ENCODE data around the gene CASR. TPM values are rescaled to one million over a fixed set of nuclear protein-coding genes. Genes with fewer than 3 reads are reported as not detected.
A peak's percentile ranks its signal among the peaks of the same experiment; 100 is the strongest.

The CASR gene
- polyA plus RNA-seq, 1 of the 3 experiments (the other 2 are of a cell fraction): not detected

DNA sequence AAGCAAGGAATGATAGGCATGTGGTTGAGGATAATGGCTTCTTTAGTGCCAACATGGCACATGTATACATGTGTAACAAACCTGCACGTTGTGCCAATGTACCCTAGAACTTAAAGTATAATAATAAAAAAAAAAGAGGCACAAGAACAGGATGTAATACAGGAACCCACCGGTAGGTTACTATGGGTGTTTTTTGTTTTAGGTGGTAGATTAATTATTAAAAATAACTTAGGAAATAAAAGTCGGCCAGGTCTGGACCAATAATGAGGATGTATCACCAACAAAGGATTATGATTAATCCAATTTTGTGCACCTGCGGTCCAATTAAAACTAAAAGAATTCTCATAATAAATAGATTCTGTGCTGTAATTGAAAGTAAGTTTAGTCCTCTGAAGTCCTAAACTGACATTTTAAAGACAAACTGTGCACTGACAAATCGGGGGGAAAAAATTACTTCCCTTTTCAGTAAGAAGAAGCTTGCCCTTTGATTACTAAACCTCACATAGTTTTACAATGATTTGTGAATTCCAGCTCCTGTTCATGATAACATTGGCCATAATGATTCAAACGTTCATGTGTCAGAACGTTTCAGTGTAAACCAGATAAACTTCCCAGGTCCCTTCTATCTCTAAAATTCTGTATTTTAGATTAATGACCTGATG, 62.2 kb downstream of the CASR start:
- DNase-seq: no peak
- Histone ChIP-seq H3K9ac (no peak overlapping the region), H3F3A (replicated peaks; ENCODE audit: insufficient read depth) (no peaks in the 10 kb centered on the region), H3K4me1 (ENCODE audit: control insufficient read depth in 1 of 2, insufficient read depth in 2 of 2, low read depth in 1 of 2, low read length in 1 of 2) (peaks cover 0 to 7% of the 10 kb centered on the region in 2 experiments; a peak in 1 of 4 replicates), H3K27ac (ENCODE audit: low read depth in 2 of 2, low read length in 1 of 2) (no peak overlapping the region), H3K4me3 (ENCODE audit: low read depth in 2 of 2, low read length in 1 of 2) (no peak overlapping the region), H3K79me2 (ENCODE audit: insufficient read depth) (no peaks in the 10 kb centered on the region), H3K9me3 (no peaks in the 10 kb centered on the region), H3K27me3 (ENCODE audit: insufficient read depth) (peaks cover 14% of the 10 kb centered on the region; the same call in 1 of the 2 replicates), H2AFZ (ENCODE audit: low read depth) (0 out of 2 replicates have a peak overlapping the region, but pooled peaks have one; percentile 6), H3K36me3 (replicated peaks in 1 of 2; ENCODE audit: control insufficient read depth in 1 of 2, insufficient read depth in 2 of 2, low read length in 1 of 2) (no peaks in the 10 kb centered on the region), H3K9me2 (no peaks in the 10 kb centered on the region), H3K4me2 (no peak overlapping the region), H4K20me1 (ENCODE audit: insufficient read depth) (no peaks in the 10 kb centered on the region)
- 6% methylated on average over 7 of the region's 7 CpGs for WGBS (ENCODE audit: low lambda C conversion rate)
- CTCF ChIA-PET: interaction anchor here (0.6 kb wide), 1 partner anchor 110 kb away, joined by 4 read pairs; no protein-coding TSS in a partner anchor
- TF ChIP-seq TAF1 (IDR thresholded peaks at IDR 0.05; ENCODE audit: borderline replicate concordance, low read depth, low read length): no peak
- TF ChIP-seq FOSL2 (IDR thresholded peaks at IDR 0.05; ENCODE audit: borderline replicate concordance, low read depth): 0 out of 2 replicates have a peak, but pooled peaks have one; percentile 11
- TF ChIP-seq CTCF (IDR thresholded peaks at IDR 0.05): peak; percentile 48
- POLR2A ChIA-PET: no interaction called here

DNA sequence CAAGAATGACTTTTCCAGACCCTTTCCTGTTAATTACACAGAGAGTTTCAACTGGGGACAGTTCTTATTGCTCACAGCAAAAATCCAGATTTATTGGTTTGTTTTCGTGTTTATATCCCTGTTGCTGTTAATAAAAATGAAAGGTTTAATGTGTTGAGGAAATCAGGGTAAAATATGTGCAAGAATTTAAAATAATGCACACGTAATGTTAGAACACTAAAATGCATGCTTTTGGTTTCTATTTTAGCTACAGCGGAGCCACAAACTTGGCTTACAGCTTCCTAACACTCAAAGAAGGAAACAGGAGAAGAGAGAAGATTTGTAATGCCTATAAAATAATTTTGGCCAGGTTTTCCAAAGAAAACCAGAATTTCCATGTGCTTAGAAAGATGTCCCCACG, 62.7 kb downstream of the CASR start:
- H3K4me1 ChIP-seq (ENCODE audit: control insufficient read depth in 1 of 2, insufficient read depth in 2 of 2, low read depth in 1 of 2, low read length in 1 of 2): peaks cover 0 to 7% of the 10 kb centered on the region in 2 experiments; a peak in 1 of 4 replicates
- TF ChIP-seq TEAD4 (IDR thresholded peaks at IDR 0.05; ENCODE audit: borderline replicate concordance, insufficient read depth) (no peak), PBX3 (IDR thresholded peaks at IDR 0.05) (no peak), USF1 (IDR thresholded peaks at IDR 0.05; ENCODE audit: borderline replicate concordance, low read depth) (no peak)
- ChIA-PET POLR2A (no interaction called here), CTCF (interaction anchor here (0.6 kb wide), 1 partner anchor 110 kb away, joined by 4 read pairs; no protein-coding TSS in a partner anchor)
- H3K27me3 ChIP-seq (ENCODE audit: insufficient read depth): peaks cover 19% of the 10 kb centered on the region; the same call in 1 of the 2 replicates
- H3K4me2 ChIP-seq: no peak overlapping the region
- no peaks in the 10 kb centered on the region for H3K9me3 ChIP-seq
- no peaks in the 10 kb centered on the region for H3K79me2 ChIP-seq (ENCODE audit: insufficient read depth)
- no peaks in the 10 kb centered on the region for H3K36me3 ChIP-seq (replicated peaks in 1 of 2; ENCODE audit: control insufficient read depth in 1 of 2, insufficient read depth in 2 of 2, low read length in 1 of 2)
- no peaks in the 10 kb centered on the region for H3F3A ChIP-seq (replicated peaks; ENCODE audit: insufficient read depth)
- H3K9me2 ChIP-seq: no peaks in the 10 kb centered on the region
- no peak overlapping the region for H3K27ac ChIP-seq (ENCODE audit: low read depth in 2 of 2, low read length in 1 of 2)
- WGBS (ENCODE audit: low lambda C conversion rate): 16% methylated on average over 4 of the region's 4 CpGs
- no peaks in the 10 kb centered on the region for H4K20me1 ChIP-seq (ENCODE audit: insufficient read depth)
- H3K9ac ChIP-seq: no peak overlapping the region
- H2AFZ ChIP-seq (ENCODE audit: low read depth): no peak overlapping the region
- H3K4me3 ChIP-seq (ENCODE audit: low read depth in 2 of 2, low read length in 1 of 2): no peak overlapping the region
- DNase-seq: no peak
